Stimulated activated CD4-positive, alpha-beta T cell treated with anti-CD3 and anti-CD28 coated beads, Interleukin-4, amount 100 ng/mL, for 4 hours (primary cell): Measurements from ENCODE around the gene OSBP2.

Experiments
- DNase-seq, 2 experiments: peaks; one replicate each; pipeline ENCODE4 v3.0.0-alpha.2; 2020

The OSBP2 gene

DNA sequence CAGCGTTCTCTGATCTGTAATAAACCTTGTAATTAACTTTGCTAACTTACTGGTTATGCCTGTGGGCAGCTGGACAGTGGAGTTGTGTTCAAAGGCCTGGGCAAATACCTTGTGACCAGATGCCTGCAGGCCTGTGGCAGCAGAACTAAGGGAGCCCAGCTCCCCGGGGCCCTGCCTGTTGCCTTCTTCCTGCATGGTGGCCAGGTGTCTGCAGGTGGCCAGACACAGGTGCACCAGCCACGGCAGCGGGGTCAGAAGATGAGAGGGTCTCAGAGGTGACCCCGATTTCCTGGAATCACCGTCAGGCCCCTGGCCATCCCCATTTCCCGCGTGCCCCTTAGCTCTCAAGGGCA is 127.2 kb downstream of the OSBP2 start:
- DNase-seq, result no peak

DNA sequence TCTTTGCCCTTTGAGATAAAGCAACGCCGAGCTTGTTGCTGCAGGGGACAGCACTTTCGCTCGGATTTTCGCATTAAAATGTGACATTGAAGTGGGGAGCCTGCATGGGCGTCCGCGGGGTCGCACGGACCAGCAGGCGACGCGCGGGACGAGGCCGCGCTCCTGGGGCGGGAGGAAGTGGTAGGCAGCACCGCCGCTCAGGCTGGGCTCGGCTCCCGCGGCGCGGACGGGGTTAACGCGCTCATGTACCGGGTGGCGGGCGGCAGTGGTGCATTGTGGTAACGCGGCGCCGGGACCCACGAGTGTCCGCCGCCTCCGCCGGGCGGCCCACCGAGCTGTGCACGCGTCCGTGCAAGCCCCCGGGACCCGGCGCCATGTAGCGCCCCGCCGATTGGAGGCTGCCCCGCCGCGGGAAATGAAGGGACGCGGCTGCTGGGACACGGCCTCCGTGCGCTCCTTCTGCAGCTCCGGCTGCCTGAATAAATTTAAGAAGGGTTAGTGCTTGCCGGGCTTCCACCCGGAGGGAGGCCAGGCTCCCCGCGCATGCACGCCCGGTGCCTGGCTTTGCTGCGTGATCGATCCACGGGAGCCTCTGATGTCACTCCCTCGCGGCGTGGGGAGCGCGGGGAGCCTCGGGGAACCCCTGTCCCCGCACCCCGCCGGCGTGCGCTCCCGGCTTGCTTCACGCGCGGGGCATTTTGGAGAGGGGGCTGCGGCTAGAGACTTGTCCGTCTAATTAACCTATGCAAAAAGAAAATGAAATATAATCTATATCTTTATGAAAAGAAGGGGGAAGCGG is 127.7 kb downstream of the OSBP2 start:
- peak in 1 of 2 experiments; percentile 2 for DNase-seq

DNA sequence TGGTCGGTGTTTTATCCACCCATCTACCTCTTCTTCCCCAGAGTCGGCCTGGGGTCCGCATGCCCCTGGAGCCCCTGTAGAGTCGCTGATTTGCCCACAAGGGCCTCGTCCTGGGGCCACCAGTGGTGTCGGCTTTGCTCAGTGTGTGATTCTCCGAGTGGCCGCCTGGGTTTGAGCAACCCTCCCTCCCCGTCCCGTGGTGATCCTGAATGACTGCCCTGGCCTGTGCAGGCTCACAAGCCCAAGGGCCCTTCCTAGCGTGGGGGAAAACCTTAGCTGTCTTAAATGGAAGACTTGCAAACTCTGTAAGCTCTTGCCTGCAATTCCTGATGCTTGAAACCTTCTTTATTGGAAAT is 128.3 kb downstream of the OSBP2 start:
- no peak for DNase-seq

DNA sequence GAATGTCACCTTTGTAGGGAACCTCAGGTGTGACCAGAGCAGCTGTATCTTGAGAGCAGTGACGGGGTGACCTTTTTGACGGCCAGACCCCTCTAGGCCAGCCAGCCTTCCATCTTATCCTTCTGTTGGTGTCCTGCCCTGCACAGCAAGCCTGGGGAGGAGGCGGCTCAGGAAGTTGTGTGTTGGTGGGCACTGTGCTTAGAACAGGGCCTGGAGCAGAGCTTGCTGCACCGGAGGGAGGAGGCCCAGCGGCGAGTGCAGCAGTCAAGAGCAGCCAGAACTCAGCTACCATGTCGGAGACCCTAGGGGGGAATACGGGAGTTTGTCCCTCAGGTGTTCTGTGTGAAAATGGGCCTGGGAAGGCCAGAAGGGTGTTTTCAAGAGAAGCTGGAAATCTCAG is 129.4 kb downstream of the OSBP2 start:
- DNase-seq, result no peak

DNA sequence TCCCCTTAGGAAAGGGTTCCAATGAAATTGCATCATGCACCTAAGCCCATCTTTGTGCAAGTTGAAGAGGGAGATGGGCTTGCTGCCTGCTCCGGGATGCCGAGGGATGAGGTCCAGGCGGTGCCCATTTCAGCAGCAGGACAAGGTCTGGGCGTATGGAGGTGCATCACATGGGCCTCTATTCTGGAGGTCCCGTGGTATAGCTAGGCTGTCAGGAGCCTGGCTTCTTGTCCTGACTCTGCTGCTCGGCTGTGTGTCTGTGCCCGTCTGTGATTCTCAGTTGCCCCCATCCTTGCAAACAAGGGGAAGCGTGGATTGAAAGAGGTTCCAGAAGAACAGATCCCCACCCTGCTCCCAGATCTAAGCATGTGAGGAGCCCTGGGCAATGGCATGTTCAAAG is 130.0 kb downstream of the OSBP2 start:
- no peak for DNase-seq

DNA sequence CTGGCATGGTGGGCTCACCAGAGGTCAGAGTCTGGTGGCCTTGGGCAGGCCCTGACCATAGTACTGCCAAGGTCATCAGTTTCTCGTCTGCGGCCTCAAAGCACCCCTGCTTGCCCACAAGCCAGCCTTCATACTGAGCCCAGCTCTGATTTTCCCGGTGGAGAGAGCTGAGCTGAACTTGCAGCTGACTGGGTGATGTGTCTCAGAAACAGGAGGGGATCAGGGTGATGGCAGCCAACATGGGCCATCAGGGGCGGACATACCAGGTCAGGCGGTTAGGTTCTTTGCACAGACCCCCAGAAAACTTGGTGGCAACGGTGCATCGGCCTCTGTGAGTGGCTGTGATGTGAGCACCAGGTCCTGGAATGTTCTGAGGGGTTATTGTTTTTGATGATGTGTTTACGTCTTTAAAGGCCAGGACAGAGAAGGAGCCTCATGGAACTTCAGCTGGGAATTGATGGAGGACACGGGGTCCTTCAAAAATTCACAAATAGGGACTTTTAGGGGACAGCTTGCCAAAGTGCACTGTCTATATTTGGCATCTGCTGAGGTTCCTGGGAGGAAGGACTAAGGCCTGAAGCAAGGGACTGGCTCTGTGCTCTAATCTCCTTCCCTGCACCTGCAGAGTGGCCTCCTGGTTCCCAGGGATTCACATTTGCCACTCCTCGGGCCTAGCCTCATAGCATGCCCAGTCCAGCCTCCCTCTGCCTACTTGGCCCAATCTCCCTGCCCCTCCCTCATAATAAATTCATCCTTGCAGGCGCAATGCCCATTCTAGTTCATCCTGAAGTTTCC is 131.2 kb downstream of the OSBP2 start:
- no peak for DNase-seq

DNA sequence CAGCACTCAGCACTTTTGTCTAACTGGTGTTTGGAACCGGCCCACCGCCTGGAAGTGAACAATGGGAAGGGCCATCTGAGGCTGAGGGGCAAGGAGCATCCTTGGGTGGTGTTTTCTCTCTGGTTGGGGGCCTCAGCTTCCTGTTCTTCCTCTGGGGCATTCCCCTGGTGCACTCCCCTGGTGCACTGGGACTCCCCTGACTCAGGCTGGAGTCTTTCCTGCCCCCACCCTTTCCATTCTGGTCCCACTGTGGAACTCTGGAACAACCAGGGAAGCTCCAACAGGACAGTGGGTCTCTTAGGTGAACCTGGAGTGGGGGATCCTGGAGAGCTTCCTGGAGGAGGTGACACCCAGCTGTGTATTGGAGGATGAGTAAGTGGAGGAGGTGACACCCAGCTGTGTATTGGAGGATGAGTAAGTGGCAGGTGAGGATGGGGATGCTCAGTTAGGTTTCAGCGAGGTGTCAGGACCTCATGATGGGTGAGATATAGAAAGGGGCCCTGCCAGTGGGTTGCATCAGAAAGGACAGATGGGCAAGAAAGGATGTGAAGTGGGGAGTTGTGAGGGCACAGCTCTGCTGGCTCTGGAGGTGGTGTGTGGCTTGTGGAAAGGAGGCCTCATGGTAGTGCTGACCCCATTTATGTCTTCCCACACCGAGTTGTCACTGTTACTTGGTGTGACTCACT is 132.1 kb downstream of the OSBP2 start:
- no peak for DNase-seq

DNA sequence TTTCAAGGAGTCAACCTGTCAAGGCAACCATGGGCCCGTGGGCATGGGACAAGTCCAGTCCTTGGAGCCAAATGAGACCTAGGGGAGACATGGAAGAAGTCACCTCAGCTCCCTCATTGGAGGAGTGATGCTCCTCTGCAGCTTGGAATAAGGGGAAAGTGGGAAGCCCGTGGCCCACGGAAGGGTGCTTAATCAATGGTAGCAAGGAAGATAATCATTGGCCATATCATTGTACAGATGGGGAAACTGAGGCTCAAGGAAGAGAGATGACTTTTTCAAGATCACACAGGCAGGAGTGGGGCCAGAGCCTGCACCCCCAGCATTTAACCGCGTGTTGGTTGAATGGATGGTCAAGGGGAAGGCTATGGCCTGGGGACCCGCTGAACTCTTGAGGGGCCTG is 133.0 kb downstream of the OSBP2 start:
- DNase-seq, result no peak

DNA sequence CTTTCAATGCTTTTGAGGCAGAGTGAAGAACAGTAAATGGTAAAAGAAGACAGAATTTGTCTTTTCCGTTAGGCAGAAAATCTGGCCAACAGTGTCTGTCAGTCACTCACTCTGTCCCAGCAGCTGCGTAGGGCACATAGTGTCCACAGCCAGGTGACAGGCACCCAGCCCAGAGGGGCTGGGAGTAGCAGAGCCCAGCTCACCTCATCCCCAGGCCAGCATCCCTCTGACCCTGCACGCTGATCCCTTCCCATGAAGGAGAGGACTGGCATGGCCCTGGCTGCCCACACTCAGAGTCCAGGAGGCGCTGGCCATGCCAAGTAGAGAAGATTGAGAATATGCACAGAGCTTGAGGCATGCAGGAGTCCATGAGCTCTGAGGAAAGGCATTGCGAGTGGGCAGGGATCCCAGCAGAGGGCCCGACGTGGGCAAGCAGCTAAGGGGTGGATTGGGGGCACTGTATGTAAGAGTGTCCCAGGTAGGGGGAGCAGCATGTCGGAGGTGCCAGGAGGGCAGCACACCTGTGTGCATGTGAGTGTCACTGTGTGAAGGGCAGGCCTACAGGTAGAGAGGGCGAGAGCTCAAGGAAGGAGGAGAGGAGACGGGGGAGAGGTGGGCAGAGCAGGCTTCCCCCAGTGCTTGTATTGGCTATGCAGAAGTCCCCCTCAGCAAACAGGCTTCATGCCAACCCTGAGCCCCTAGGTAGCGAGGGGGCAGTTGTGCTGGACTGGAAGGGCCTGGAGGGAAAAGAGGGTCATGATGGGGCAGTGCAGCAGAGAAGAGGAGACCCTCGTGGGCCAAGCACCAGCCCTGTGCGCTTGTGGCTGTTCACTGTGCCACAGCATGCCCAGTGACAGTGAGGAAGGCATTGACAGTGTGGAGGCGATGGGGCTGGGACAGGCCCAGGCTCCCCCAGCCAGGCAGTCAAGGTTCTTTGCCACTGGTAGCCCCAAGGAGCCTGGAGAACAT is 133.8 kb downstream of the OSBP2 start:
- DNase-seq, result no peak

DNA sequence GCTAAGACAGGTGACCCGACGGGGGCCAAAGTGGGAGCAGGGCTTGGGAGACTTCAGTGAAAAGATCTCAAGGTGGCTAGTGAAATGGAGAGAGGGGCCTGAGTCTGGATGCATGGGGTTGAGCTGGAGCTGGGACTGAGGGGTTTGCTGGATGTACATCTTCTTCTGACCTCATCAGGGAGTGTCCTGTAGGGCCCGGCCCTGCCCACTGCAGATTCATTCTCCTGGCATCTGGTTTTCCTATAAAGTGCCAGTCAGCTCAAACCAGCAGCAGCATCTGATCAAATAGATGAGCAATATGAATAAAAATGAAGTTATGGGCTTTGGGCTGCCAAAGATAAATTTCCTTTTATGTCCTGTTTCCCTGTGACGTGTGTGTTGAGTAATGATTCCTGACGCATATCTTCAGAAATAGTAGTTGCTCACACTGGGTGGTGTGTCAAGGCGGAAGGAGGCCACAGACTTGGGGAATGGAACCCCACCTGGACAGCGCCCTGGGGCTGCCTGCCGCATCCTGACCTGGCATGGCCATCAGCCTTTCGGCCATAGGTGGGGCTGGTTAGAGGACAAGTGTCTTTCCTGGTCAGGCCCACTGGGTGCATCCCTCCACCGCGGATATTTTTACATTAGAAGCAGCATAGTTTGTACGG is 135.4 kb downstream of the OSBP2 start:
- no peak for DNase-seq

DNA sequence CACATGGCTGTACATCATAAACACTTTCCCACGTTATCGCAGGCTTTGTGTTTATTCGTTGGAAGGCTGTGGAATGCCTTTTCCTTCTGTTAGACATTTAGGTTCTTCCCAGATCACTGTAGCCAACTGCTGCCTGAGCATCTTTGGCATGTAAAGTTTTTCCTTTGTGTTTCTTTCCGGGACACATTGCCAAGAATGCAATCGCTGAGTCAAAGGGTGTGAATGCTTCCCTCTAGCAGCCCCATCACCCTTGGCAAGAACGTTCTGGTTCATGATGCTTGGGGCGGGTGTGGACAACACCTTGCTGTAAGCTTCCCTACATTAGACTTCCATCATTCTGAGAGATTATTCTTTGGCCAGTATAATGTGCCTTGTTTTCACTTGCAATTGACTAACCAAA is 136.2 kb downstream of the OSBP2 start:
- no peak for DNase-seq

DNA sequence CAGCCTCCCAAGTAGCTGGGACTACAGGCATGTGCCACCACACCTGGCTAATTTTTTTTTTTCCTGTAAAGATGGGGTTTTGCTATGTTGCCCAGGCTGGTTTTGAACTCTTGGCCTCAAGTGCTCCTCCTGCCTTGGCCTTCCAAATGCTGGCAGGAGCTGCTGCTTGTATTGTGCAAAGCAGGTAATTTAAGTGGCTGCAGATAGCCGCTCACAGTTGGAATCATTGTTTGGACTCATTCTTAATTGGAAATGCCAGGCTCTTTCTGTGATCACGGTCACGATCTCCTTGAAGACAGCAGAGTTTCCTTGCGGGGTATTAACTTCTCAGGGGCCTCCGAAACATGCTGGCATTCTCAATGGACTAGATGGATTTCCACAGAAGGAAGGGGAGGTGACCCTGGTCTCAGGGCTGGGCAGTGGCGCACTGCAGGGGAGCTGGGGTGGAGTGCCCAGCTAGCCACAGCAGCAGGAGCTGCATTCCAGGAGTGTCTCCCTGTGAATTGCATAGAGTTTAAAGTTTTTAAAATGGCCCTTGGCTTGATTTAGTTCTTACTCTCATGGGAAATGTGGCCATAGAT is 137.8 kb downstream of the OSBP2 start:
- no peak for DNase-seq

DNA sequence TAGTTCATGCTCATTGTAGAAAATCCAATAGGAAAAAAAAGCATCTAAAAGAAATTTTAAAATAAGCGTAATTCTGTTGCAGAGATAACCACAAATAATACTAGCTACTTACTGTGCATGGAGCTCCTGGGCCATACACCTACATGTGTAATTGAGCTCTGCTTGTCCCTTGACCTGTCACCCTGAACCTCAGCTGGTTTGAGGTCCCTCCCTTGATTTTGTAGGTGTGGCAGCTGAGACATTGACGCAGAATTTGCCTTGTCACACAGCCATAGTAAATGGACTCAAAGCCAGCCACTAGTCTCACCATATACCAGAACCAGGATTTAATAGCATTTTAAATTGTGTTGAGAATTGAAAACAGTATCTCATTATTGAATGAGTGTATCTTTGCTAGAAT is 138.6 kb downstream of the OSBP2 start:
- DNase-seq, result no peak

DNA sequence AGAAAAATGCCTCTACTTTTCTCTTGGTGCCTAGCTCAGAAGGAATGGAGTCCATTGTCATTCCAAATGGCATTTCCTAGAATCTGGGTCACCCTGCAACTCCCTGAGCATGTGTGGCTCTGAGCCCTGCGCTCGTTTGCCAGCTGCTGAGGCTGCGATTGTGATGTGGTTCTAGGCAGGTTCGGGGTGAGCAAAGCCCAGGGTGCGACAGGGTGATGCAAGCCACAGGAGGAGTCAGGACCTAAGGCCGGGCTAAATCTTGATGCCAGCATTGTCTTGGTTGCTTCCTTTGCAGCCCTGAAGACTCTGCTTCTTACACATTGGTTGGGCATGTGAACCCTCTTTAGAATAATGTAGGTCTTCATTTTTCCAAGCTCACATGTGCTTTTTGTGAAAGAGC is 142.9 kb downstream of the OSBP2 start:
- DNase-seq, result no peak

DNA sequence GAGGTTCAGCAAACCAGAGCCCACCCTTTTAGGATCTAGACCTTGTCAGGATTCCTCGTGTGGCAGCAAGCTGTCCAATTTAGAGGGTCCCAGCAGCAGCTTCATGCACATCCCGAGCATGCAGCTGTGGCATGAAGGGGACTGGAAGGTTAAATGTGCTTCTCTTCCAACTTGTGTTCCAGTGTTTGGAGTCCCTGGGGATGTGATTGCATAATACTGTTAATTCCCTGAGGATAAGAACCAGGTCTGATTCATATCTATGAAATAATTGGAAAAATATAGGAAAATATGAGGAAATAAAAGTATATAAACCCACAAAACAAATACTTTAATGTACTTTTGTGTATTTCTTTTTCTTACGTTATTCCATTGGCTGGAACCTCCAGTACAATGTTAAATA is 143.4 kb downstream of the OSBP2 start:
- DNase-seq, result no peak

DNA sequence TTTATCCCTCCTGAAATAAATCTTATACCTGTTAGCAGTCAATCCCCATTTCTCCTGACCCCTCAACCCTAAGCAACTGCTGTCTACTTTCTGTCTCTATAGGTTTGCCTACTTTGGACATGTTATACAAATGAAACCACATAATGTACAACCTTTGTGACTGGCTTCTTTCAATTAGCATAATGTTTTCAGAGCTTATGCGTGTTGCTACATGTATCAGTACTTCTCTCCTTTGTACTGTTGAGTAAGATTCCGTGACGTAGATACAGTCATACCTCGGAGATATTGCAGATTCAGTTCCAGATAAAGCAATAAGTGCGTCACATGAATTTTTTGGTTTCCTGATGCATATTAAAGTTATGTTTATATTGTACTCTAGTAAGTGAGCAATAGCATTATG is 146.6 kb downstream of the OSBP2 start:
- no peak for DNase-seq

DNA sequence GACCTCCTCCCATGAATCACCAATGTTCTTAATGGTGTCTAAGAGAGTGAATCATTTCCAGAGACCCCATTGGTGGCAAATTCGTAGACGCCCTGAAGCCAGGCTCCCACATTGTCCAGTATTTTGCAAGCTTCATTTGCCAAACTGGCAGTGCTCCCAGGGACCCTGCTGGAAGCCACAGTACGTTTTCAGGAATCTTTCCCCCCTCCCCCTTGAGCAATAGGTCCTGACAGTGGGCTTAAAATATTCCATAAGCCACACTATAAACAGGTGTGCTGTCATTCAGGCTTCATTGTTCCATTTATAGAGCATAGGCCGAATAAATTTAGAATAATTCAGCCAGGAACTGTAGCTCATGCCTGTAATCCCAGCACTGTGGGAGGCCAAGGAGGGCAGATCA is 148.6 kb downstream of the OSBP2 start:
- no peak for DNase-seq

DNA sequence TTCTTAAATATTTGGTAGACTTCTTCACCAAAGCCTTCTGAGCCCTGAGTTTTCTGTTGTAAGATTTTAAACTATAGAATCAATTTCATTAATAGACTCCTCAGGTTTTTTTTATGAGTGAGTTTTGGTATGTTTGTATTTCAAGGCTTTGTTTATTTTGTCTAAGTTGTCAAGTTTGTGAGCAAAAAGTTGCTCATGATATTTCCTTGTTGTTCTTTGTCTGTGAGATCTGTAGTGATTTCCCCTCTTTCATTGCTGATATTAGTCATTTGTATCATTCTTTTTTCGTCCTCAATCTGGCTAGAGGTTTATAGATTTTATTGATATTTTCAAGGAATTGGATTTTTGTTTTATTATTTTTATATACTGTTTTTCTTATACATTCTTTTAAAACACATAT is 152.9 kb downstream of the OSBP2 start:
- DNase-seq, result no peak

DNA sequence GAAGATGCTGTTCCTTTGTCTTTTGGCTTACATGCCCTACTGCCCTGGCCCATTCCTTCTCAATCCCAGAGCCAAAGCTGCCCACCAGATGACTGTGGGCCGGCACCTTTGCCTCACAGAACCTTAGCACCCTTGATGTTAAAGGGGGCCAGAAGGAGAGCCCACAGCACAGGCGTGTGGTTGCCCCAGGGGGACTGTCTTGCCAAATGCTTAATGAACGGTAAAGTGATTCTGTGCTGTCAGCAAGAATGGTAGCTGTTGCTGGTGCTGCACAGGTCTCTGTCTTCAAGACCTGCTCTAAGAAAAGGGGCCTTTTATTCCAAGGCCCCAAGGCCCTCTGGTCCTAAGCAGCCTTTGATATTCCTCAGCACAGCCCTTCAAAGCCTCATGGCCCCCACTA is 160.6 kb downstream of the OSBP2 start:
- no peak for DNase-seq

DNA sequence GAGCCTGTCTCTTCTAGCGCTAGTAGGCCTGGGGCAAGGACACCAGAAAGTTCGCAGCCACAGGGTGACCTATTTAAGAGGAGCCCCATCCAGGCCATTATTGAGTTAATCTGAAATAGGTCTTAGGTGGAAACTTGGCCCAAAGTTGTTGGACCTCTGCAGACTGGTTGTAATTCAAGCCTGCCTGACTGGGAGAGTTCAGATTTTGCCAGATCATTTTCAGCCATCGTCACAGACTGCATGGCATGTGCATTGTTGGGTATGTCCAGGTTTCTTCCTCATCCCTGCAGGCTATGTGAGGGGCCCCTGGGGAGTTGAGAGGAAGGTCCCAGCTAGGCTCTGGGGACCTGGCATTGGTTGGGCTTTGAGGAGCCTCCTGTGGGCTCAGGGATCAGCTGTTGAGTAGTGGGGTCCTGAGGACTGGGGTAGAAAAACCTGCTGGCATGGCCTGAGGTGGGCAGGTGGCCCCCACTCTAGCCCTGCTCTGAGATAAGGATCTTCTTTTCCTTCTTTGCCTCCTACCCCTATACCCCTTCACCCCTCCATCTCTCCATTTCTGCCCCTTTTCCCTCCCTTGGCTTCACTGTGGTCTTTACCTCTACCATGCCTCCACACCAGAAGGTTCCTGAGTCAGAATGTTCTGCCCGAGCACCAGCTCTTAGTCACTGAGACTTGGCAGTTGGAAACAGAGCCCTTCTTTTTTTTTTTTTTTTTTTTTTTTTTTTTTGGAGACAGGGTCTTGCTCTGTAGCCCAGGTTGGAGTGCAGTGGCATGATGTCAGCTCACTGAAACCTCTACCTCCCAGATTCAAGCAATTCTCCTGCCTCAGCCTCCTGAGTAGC is 161.2 kb downstream of the OSBP2 start:
- no peak for DNase-seq
